Hepatocyte (in vitro differentiated cells): Measurements from ENCODE around the gene FMNL2. TPM values are rescaled to one million over a fixed set of nuclear protein-coding genes. Genes with fewer than 3 reads are reported as not detected.

Source experiments
- DNase-seq: peaks from one replicate; pipeline ENCODE4 v3.0.0-alpha.2; 2016; ENCODE audit warnings: low spot score
- H2AFZ ChIP-seq: fragments of 200-600 bp; sonication (generic); 2 replicates; pipeline ENCODE4 v1.6.0; 2016; ENCODE audit warnings: antibody characterized with exemption, mild to moderate bottlenecking
- H3K27ac ChIP-seq: fragments of 200-600 bp; sonication (generic); 2 replicates; pipeline ENCODE4 v1.5.1; 2016; ENCODE audit warnings: mild to moderate bottlenecking
- H3K27me3 ChIP-seq: fragments of 200-600 bp; sonication (generic); 2 replicates; pipeline ENCODE4 v1.6.1; 2016
- H3K36me3 ChIP-seq: fragments of 200-600 bp; sonication (generic); replicated peaks from 2 replicates; pipeline ENCODE4 v1.5.1; 2016; ENCODE audit warnings: low read depth; ENCODE audit not compliant: insufficient read depth
- H3K4me1 ChIP-seq: fragments of 200-600 bp; sonication (generic); 2 replicates; pipeline ENCODE4 v1.5.1; 2016; ENCODE audit warnings: mild to moderate bottlenecking, moderate library complexity; ENCODE audit not compliant: insufficient read depth
- H3K4me2 ChIP-seq: fragments of 200-600 bp; sonication (generic); 2 replicates; pipeline ENCODE4 v1.6.0; 2016
- H3K4me3 ChIP-seq: fragments of 200-600 bp; sonication (generic); 2 replicates; pipeline ENCODE4 v1.5.1; 2016; ENCODE audit warnings: mild to moderate bottlenecking
- H3K79me2 ChIP-seq: fragments of 200-600 bp; sonication (generic); 2 replicates; pipeline ENCODE4 v1.6.0; 2017; ENCODE audit warnings: mild to moderate bottlenecking
- H3K9me2 ChIP-seq: fragments of 200-600 bp; sonication (generic); replicated peaks from 2 replicates; pipeline ENCODE4 v1.6.0; 2017; ENCODE audit warnings: mild to moderate bottlenecking; ENCODE audit not compliant: insufficient read depth
- H3K9me3 ChIP-seq: fragments of 200-600 bp; sonication (generic); 2 replicates; pipeline ENCODE4 v1.5.1; 2016; ENCODE audit warnings: low read depth, mild to moderate bottlenecking
- H4K20me1 ChIP-seq: fragments of 200-600 bp; sonication (generic); 2 replicates; pipeline ENCODE4 v1.6.0; 2016; ENCODE audit warnings: mild to moderate bottlenecking; ENCODE audit not compliant: insufficient read depth, poor library complexity, severe bottlenecking
- EZH2 ChIP-seq: fragments of 200-600 bp; sonication (generic); IDR thresholded peaks from 2 replicates; pipeline ENCODE4 v1.6.1; 2016; ENCODE audit warnings: antibody characterized with exemption, mild to moderate bottlenecking, borderline replicate concordance
- EZH2phosphoT487 ChIP-seq: fragments of 200-600 bp; sonication (generic); IDR thresholded peaks from one replicate; pipeline ENCODE4 v1.6.1; 2018; ENCODE audit warnings: antibody characterized with exemption, mild to moderate bottlenecking, low read depth, moderate library complexity; ENCODE audit not compliant: unreplicated experiment, severe bottlenecking
- WGBS: methylation state at CpG from one replicate; pipeline ENCODE4 v1.1.6; 2016; ENCODE audit warnings: low lambda C conversion rate; ENCODE audit errors: missing lambda C conversion rate; 5-methylcytosine and 5-hydroxymethylcytosine counted together
- polyA plus RNA-seq: library from polyadenylated mRNA; unstranded; fragments of >200 nt; fragmentation: Nextera tagmentation; extraction: Ambion mirVana; gene quantifications from 2 replicates; pipeline ENCODE4 v1.2.1, GENCODE V29; 2016
- total RNA-seq: library from RNA; depleted of rRNA; stranded (reverse); fragments of >200 nt; gene quantifications from 2 replicates; pipeline ENCODE4 v1.2.3, GENCODE V29; 2014
- TF ChIP-seq, protein P1 (sequence below): fragments of 200-600 bp; sonication (generic); IDR thresholded peaks from 2 replicates; pipeline ENCODE4 v1.5.1; 2016; ENCODE audit warnings: antibody characterized with exemption, mild to moderate bottlenecking; ENCODE audit not compliant: poor library complexity

FMNL2 gene
- total and polyA plus RNA-seq, 2 experiments from 2014 or later: 11.7 to 53.6 TPM

DNA sequence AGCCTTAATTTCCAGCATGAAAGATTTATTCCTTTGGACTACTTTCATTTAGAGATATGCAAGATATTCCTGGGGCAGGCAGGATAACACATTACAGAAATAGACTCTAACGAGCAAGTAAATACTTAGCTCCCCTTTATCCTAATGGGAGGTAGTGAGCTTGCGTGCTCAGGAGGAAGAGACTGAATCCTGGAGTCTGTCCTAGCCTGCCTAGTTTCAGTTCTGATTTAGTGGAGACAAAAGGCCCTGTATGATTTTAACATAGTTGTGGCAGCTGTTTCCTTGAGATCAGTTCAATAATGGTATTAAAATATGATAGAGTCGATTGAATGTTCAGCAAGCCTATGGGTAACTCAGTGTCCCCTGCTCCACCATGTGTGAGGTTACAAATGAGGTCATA is 109.5 kb downstream of the FMNL2 start:
- Histone ChIP-seq H3K4me2 (no peak overlapping the region), H3K27ac (no peak overlapping the region), H3K9me2 (no peaks in the 10 kb centered on the region), H3K4me3 (no peak overlapping the region), H2AFZ (no peak overlapping the region), H4K20me1 (no peaks in the 10 kb centered on the region), H3K79me2 (peaks cover 89% of the 10 kb centered on the region), H3K4me1 (peaks cover 17% of the 10 kb centered on the region), H3K9me3 (no peaks in the 10 kb centered on the region), H3K27me3 (no peaks in the 10 kb centered on the region), H3K36me3 (no peaks in the 10 kb centered on the region)
- TF ChIP-seq, protein P1, sequence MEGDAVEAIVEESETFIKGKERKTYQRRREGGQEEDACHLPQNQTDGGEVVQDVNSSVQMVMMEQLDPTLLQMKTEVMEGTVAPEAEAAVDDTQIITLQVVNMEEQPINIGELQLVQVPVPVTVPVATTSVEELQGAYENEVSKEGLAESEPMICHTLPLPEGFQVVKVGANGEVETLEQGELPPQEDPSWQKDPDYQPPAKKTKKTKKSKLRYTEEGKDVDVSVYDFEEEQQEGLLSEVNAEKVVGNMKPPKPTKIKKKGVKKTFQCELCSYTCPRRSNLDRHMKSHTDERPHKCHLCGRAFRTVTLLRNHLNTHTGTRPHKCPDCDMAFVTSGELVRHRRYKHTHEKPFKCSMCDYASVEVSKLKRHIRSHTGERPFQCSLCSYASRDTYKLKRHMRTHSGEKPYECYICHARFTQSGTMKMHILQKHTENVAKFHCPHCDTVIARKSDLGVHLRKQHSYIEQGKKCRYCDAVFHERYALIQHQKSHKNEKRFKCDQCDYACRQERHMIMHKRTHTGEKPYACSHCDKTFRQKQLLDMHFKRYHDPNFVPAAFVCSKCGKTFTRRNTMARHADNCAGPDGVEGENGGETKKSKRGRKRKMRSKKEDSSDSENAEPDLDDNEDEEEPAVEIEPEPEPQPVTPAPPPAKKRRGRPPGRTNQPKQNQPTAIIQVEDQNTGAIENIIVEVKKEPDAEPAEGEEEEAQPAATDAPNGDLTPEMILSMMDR: no peak
- no peak for TF ChIP-seq EZH2phosphoT487
- TF ChIP-seq EZH2: no peak
- no peak for DNase-seq
- WGBS: 96% methylated on average over 3 of the region's 3 CpGs

- Histone ChIP-seq H3K27ac (no peak overlapping the region), H3K9me3 (no peaks in the 10 kb centered on the region), H3K27me3 (no peaks in the 10 kb centered on the region), H3K36me3 (no peaks in the 10 kb centered on the region), H3K79me2 (peaks cover 83% of the 10 kb centered on the region), H3K4me1 (peaks cover 17% of the 10 kb centered on the region), H3K4me2 (no peak overlapping the region), H2AFZ (no peak overlapping the region), H3K9me2 (no peaks in the 10 kb centered on the region), H3K4me3 (no peak overlapping the region), H4K20me1 (no peaks in the 10 kb centered on the region)
- WGBS: 74% methylated on average over 2 of the region's 2 CpGs
- TF ChIP-seq EZH2phosphoT487: no peak
- no peak for TF ChIP-seq EZH2
- no peak for DNase-seq
Measured at GRCh38 chr2:152445375-152445774, 110.4 kb downstream of the FMNL2 start.

GRCh38 chr2:152445791-152446201 is 110.8 kb downstream of the FMNL2 start:
- WGBS: 74% methylated on average over 3 of the region's 3 CpGs
- Histone ChIP-seq H3K27me3 (no peaks in the 10 kb centered on the region), H3K27ac (no peak overlapping the region), H3K4me1 (peaks cover 17% of the 10 kb centered on the region), H3K4me2 (no peak overlapping the region), H3K4me3 (no peak overlapping the region), H2AFZ (no peak overlapping the region), H3K9me3 (no peaks in the 10 kb centered on the region), H4K20me1 (no peaks in the 10 kb centered on the region), H3K36me3 (no peaks in the 10 kb centered on the region), H3K79me2 (peaks cover 83% of the 10 kb centered on the region), H3K9me2 (no peaks in the 10 kb centered on the region)
- TF ChIP-seq EZH2phosphoT487 (no peak), EZH2 (no peak)
- TF ChIP-seq, protein P1: no peak
- no peak for DNase-seq

GRCh38 chr2:152446213-152446612 is 111.2 kb downstream of the FMNL2 start:
- Histone ChIP-seq H3K9me3 (no peaks in the 10 kb centered on the region), H3K4me3 (no peak overlapping the region), H3K36me3 (no peaks in the 10 kb centered on the region), H3K9me2 (no peaks in the 10 kb centered on the region), H3K4me1 (peaks cover 17% of the 10 kb centered on the region), H3K27me3 (no peaks in the 10 kb centered on the region), H3K79me2 (peaks cover 82% of the 10 kb centered on the region), H4K20me1 (no peaks in the 10 kb centered on the region), H3K27ac (no peak overlapping the region), H2AFZ (no peak overlapping the region), H3K4me2 (no peak overlapping the region)
- WGBS: 73% methylated on average over 1 of the region's 1 CpG
- DNase-seq: no peak
- TF ChIP-seq, protein P1: no peak
- no peak for TF ChIP-seq EZH2
- TF ChIP-seq EZH2phosphoT487: no peak
